NCI-H345 treated with DMSO at 0.1 percent for 48 hours (cell line): ENCODE results near the gene SC5D.
A peak's percentile ranks its signal among the peaks of the same experiment; 100 is the strongest.

ENCODE experiments used
- DNase-seq: peaks from one replicate; lab custom pipeline; 2025; ENCODE audit not compliant: unreplicated experiment; lab: John Stamatoyannopoulos, UW

The SC5D gene

DNA sequence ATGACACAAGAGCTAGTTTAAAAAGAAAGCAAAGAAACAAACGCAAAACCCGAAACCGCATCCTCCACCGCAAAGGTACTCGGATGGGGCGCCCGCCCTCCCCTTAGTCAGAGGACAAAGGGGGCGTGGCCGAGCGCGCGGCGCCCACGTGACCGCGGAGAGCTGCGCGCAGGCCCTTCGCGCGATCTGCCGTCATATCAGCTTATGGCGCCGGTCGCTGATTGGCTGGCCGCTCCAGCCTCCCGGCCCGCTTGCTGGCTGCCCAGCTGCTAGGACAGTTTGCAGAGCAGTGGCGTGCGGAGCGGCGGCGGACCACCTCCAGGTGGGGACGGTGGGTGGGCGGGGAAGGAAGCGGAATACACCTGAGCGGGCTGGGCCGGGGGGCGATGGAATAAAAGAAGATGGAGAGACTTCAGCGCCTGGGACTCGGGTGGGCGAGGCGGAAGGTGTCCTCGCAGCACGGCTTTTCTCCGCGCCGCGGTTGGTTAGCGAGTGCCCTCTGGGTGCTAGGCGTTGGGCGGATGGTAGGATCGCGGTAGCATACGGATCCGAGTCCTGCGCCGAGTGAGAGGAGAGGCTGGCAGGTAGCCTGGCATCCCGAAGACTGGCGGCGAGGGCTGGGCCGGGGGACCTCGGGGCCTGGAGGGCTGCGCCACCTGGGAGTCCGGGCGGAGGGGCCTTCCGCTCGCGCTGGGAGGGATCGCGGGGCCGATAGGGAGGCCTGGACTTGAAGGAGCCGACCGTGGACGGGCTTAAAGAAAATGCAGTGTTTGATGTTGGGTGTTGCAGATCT, at the start of gene SC5D:
Gene SC5D, plus strand, starts transcription at position 277 of the 793 bp plus-strand sequence. CDS start 10,605 bp downstream, outside the sequence.
- DNase-seq, result peak; percentile 93

GRCh38 chr11:121244884-121245283, 47.7 kb upstream of the SC5D start:
- DNase-seq, result no peak

DNA sequence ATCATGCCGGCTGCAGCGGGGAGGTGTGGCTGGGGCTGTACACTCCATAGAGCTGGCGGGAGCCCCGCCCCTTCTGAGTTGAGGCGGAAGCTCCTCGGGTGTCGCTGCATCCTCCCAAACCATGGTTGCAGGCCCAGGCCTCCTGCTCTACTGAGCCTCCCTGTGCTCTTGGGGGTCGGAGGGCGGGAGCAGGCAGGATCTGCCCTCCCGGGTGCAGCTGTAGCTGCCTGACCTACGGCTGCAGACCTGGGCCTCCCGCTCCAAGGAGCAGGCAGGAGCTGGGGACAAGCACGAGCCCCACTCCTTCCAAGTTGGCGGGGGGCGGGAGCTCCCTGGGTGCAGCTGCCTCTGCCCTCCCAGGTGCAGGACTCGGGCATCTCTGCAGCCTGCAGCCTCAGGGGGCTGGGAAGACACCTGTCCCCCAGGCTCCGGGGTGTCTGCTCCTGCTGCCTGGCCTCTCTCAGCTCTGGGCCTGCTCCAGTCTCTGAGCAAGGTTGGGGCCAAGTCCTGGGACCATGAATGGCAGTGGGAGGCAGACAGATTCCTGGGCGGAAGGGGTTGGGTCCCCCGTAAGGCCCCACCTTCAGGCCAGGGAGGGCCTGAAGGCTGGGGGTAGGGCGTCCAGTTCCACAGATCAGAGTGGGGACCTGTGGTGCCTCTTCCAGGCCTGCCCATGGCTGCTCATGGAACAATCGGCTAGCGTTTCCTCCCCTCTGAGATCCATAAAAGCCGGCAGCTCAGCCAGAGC, 46.4 kb upstream of the SC5D start:
- DNase-seq, result no peak

DNA sequence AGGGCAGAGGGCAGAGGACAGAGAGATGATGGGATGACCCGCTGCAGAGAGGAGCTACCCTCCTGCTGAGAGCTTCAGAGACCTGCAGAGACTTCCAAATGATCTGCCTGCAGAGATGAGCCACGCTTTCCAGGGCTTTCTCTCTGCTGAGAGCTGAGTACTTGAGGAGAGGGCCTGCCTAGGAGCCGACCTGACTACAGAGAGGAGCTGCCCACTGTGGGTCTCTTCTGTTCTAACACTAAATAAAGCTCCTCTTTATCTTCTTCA, 45.9 kb upstream of the SC5D start:
- DNase-seq, result no peak

- no peak for DNase-seq
These were observed 44.1 kb upstream of the SC5D start for GRCh38 chr11:121248496-121248895.

GRCh38 chr11:121249039-121249663, 43.4 kb upstream of the SC5D start:
- DNase-seq, result peak; percentile 30

DNA sequence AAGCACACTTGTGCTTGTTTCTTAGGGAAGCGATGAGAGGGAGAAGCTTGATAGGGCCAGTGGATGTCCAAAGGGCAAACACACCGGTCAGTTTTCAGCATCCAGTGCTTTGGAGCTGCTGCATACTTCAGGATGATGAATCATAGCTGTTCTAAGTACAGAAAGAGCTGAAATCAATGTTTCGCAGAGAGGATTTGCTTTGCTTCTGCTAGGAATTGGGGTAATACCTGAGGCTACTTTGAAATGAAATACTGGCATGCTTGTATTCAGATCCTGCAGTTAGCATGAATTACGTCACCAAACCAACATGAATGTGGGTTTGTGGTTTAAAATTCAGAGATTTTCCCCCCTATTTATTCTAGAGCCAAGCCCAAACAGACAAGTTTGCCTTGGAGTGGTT, 41.7 kb upstream of the SC5D start:
- no peak for DNase-seq

DNA sequence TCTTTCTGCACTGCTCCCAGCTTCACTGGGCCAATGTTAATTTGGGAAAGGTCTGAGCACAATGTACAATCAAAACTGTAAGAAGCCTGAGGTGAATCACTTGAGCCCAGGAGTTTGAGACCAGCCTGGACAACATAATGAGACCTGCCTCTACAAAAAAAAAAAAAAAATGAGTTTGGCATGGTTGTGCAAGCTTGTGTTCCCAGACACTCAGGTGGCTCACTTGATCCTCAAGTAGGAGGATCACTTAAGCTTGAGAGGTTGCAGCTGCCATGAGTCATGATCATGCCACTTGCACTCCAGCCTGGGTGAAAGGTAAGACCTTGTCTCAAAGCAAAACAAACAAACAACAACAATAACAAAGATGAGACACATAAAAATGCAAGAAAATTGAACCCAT, 38.6 kb upstream of the SC5D start:
- no peak for DNase-seq

DNA sequence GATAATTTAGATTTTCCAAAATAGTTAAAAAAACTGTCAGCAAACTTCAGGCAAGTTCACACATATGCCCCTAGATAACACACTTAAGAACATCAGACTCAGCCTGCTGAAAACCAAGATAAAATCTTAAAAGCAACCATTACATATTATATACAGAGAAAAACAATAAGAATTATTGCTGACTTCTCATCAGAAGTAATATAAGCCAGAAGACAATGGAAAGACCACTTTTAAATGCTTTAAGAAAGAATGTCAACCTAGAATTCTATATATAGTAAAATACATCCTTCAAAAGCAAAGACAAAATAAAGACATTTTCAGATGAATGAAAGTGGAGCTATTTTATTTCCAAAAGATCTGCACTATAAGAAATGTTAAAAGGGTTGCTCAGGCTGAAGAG, 37.8 kb upstream of the SC5D start:
- no peak for DNase-seq

DNA sequence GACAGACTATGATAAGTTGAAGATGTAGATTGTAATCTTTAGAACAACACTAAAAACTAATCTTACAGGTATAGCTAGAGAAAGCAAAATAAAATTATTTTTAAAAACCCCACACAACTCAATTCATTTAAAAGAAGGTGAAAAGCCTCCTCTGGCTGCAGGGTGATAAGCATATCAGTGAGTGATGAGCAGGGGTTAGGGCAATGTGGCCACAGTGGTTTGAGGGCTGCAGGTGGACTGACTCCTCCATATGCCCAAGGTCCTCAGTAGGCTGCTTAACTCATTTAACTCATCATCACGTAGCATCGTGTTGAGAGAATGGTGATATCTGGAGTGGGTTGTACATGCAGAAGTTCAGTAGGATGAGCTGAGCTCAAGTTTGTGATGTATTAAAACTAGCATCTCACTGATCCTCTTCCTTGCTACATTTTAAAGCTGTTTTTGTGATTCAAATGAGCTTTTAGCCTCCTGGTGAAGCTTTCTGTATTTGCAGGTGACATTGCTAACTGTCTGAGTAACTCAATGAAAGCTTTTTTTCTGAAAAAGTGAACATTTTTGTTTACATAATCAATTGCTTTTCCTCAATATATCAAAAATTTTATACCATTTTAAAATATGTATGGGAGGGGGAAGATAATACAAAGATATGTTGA, 37.0 kb upstream of the SC5D start:
- no peak for DNase-seq

DNA sequence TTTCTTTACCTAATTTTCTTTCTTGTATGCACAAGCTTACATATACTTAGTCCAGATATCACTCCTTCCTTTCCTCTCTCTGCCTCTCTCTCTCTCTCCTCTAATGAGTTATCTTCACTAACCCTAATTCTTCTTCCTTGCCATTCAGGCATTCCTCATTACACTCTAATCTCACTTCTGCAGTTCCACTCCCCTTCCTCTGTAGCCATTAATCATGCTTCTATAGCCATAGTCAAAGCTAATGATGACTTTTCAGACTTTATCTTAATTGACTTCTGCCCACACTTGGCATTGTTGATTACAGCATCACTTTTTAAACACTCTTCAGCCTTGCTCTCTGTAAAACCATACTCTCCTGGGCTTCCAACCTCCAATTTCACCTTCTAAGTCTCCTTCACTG, 35.3 kb upstream of the SC5D start:
- no peak for DNase-seq

DNA sequence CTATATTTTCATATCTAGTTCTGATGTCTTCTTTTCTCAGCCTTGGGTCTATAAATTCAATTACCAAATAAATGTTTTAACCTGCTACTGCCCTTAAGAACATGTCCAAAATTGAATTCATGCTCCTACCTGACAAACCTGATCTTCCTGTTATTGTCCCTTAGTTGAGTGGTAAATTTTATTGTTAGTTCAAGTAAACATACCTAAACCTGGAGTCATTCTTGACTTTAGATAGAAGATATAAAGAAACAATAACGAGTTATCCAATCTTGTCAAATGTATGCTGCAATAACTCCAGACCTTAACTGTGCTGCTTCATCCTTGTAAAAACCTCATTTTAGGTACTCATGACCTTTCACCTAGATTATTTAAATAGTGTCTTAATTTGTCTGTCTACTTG, 34.6 kb upstream of the SC5D start:
- DNase-seq, result no peak

DNA sequence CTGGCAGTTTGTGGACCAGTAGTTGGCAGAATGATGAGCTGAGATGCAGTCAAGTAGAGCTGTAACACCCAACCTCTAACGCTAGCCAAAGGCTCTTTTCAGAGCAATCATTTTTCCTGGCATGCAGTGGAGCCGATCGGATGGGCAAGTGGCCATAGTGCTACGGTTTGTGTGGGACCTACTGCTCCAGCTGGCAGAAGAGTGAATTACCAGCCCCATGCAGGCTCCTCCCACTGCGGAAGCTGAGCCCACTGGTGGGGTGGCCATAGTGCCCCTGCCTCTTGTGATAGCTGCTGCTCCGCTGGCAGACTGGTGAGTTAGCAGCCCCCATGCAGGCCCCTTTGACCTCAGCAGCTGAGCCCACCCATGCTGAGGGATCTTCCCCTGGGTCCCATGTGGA, 27.0 kb upstream of the SC5D start:
- no peak for DNase-seq

DNA sequence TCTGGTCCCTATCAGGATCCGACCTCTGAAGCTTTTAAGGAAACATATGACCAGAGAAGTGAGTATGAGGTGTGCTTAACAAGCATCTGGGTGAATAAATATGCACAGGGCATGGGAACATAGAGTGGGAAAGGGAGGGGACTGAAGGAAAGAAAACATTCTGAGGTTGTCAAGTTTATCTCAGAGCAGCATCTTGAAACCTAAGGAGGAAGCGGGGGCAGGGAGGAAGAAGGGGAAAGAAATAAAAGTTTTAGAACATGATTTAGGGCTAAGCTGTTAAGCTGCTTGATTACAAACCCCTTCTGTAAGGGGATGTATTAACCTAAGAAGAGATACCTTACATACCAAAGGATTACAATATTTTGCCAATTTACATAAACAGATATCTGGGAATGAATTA, 24.0 kb upstream of the SC5D start:
- DNase-seq, result no peak

DNA sequence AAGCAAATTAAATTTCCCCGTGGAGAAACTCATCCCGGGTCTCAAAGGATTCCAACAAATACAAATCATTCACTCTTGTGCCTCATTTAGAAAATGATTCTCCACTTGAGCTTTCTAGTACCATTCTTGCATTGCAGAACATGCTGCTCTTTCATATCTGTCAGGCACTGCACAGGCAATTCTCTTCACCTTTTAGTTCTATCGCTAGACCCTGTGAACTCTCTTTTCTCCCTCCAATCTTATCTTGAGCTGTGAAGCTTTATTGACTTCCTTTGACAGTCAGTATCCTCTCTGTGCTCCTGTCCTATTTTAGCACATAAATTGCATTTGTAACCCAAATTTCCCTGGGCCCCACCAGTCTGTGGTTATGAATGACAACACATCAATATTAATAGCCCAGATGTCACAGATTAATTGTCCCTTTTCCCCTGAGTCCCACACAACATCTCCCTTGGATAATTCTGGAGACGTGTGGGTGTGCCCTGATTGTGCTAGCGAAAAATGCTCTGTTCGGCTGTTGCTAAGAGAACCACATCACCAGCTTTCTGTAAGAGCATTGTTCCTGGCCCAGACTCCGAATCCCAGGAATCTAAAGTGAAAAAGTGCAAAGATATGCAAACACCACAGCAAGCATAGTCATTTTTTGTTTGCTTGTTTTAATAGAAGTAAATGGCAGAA, 22.4 kb upstream of the SC5D start:
- DNase-seq, result no peak

GRCh38 chr11:121274332-121274991, 18.1 kb upstream of the SC5D start:
- DNase-seq, result no peak

- DNase-seq, result no peak
These were observed 10.9 kb upstream of the SC5D start for GRCh38 chr11:121281698-121282097.

- no peak for DNase-seq
These were observed 10.2 kb upstream of the SC5D start for GRCh38 chr11:121282386-121282785.

- DNase-seq, result no peak
These were observed 9.6 kb upstream of the SC5D start for GRCh38 chr11:121282886-121283502.

DNA sequence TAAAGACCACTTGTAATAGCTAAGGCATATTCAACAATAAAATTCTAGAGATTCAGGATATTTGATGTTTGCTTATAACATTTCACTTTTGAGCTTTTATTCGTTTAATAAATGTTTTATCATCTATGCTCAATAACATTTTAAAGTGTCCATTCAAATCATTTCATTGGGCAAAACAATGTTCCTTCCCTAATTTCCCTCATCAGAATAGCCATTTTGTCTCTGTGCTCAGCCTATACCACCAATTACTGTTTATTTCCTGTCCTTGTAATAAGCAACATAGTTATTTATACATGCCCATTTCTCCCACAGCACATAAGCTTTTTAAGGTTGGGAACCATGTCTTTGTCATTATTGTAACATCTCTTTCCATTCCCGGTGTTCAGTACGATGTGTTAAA, 1.3 kb upstream of the SC5D start:
- no peak for DNase-seq
